K562 (cell line): ENCODE data around the gene DCLK3. TPM values are rescaled to one million over a fixed set of nuclear protein-coding genes. Genes with fewer than 3 reads are reported as not detected.

ENCODE experiments used
- ATAC-seq: fragments of 200-7000 bp; cut with Tn5 transposase; 3 replicates; pipeline ENCODE4 v1.9.1; 2020; ENCODE audit warnings: moderate library complexity
- BruUV-seq: library from RNA; stranded (reverse); fragments of 400-500 nt; replicated peaks from 2 replicates; lab custom pipeline; 2021; lab: Mats Ljungman, UMichigan
- CTCF ChIA-PET: fragments of 300-600 bp; formaldehyde crosslinking; extraction: SDS; loops from one replicate; lab custom pipeline; 2021; ENCODE audit warnings: low intra/inter-chr PET ratio; lab: Yijun Ruan, JAX
- POLR2A ChIA-PET: fragments of 300-600, 350-650 bp; sonication (Branson Sonifier 250); formaldehyde crosslinking; extraction: SDS; loops from one replicate; lab custom pipeline; 2021; ENCODE audit warnings: antibody characterized with exemption, inconsistent platforms; lab: Yijun Ruan, JAX
- DNase-seq, 4 experiments: peaks; one replicate each; pipeline versions ENCODE4 v3.0.0 to v3.0.0-alpha.2; 2011 to 2018; ENCODE audit warnings: low spot score in 3 of 4, mixed read lengths in 3 of 4; ENCODE audit errors: extremely low read depth in 1 of 4
- FAIRE-seq: peaks from 2 replicates; lab custom pipeline; 2011; peaks lifted over from hg19 to GRCh38; lab: Jason Lieb, UNC
- H2AFZ ChIP-seq: 2 replicates; pipeline ENCODE4 v1.6.0; 2011; ENCODE audit warnings: low read depth, low read length, control low read depth, inconsistent platforms
- H3K27ac ChIP-seq: fragments of 200-600 bp; 3 replicates; pipeline ENCODE4 v1.8.0; 2011; ENCODE audit warnings: low read depth, mild to moderate bottlenecking, control low read depth, inconsistent platforms, low read length, moderate library complexity, mixed read lengths; ENCODE audit errors: extremely low read depth
- H3K27me3 ChIP-seq, 2 experiments: fragments of 300-600 bp in 1 of 2; 2 replicates in 1 of 2; 3 replicates in 1 of 2; pipeline versions ENCODE4 v1.6.0 to v1.8.0; 2011; ENCODE audit warnings: inconsistent platforms in 2 of 2, low read length in 2 of 2, mild to moderate bottlenecking in 1 of 2, mixed read lengths in 1 of 2, moderate library complexity in 1 of 2; ENCODE audit not compliant: control insufficient read depth in 2 of 2, insufficient read depth in 2 of 2
- H3K36me3 ChIP-seq: fragments of 300-600 bp; 3 replicates; pipeline ENCODE4 v1.8.0; 2011; ENCODE audit warnings: mild to moderate bottlenecking, low read length, inconsistent platforms; ENCODE audit not compliant: control insufficient read depth, insufficient read depth
- H3K4me1 ChIP-seq, 2 experiments: fragments of 200-600 bp in 1 of 2; replicated peaks in 1 of 2; 2 replicates in 1 of 2; 3 replicates in 1 of 2; pipeline versions ENCODE4 v1.5.1 to v1.8.0; 2011; ENCODE audit warnings: inconsistent platforms in 2 of 2, low read length in 2 of 2, mild to moderate bottlenecking in 1 of 2, mixed read lengths in 1 of 2, moderate library complexity in 1 of 2; ENCODE audit not compliant: control insufficient read depth in 2 of 2, insufficient read depth in 2 of 2
- H3K4me2 ChIP-seq: 2 replicates; pipeline ENCODE4 v1.6.1; 2011; ENCODE audit warnings: low read length, control low read depth, inconsistent platforms, mixed read lengths; ENCODE audit not compliant: insufficient read depth
- H3K4me3 ChIP-seq: fragments of 200-600 bp; sonication (generic), shearing (Covaris generic); 2 replicates; pipeline ENCODE4 v1.5.1; 2016; ENCODE audit warnings: control low read depth, inconsistent platforms
- H3K79me2 ChIP-seq: fragments of 200-600 bp; 3 replicates; pipeline ENCODE4 v1.8.0; 2011; ENCODE audit warnings: low read length, inconsistent platforms; ENCODE audit not compliant: control insufficient read depth, insufficient read depth
- H3K9ac ChIP-seq, 2 experiments: 2 replicates each; pipeline versions ENCODE4 v1.6.0 to v1.6.1; 2011; ENCODE audit warnings: low read depth in 2 of 2, low read length in 2 of 2, control low read depth in 1 of 2, inconsistent platforms in 1 of 2, mild to moderate bottlenecking in 1 of 2, mixed read lengths in 1 of 2; ENCODE audit not compliant: insufficient read depth in 1 of 2
- H3K9me1 ChIP-seq: one replicate; pipeline ENCODE4 v1.6.0; 2011; ENCODE audit warnings: inconsistent platforms, mild to moderate bottlenecking, low read length, moderate library complexity; ENCODE audit not compliant: control insufficient read depth, insufficient read depth
- H3K9me3 ChIP-seq: replicated peaks from 2 replicates; pipeline ENCODE4 v1.5.1; 2011; ENCODE audit warnings: low read depth, low read length, inconsistent platforms; ENCODE audit not compliant: control insufficient read depth, insufficient read depth
- H4K20me1 ChIP-seq: replicated peaks from 2 replicates; pipeline ENCODE4 v1.6.1; 2011; ENCODE audit warnings: low read length, inconsistent platforms, mixed read lengths; ENCODE audit not compliant: control insufficient read depth, insufficient read depth
- CBX1 ChIP-seq: sonication (generic); IDR thresholded peaks from 2 replicates; pipeline ENCODE4 v1.6.1; 2016; ENCODE audit warnings: antibody characterized with exemption, low read depth, mild to moderate bottlenecking
- CREB3 ChIP-seq: fragments of 450-650 bp; conservative IDR thresholded peaks from 2 replicates; pipeline ENCODE4 v1.6.1; 2016; ENCODE audit warnings: missing genetic modification characterization, low read depth, mild to moderate bottlenecking, missing compliant biosample characterization, moderate library complexity
- DIDO1 ChIP-seq: fragments of 450-650 bp; IDR thresholded peaks from 2 replicates; pipeline ENCODE4 v1.6.1; 2016; ENCODE audit warnings: low read depth, missing biosample characterization, missing genetic modification characterization
- ELF1 ChIP-seq: fragments of 200-800 bp; sonication (Bioruptor generic); IDR thresholded peaks from 2 replicates; pipeline ENCODE4 v1.6.1; 2016; ENCODE audit warnings: missing genetic modification characterization, missing compliant biosample characterization
- HDAC6 ChIP-seq: IDR thresholded peaks from 2 replicates; pipeline ENCODE4 v1.6.1; 2012; ENCODE audit warnings: low read depth, mild to moderate bottlenecking, control low read depth, inconsistent platforms, low read length, moderate library complexity
- HNRNPLL ChIP-seq: fragments of 200-400 bp; formaldehyde crosslinking; IDR thresholded peaks from 2 replicates; pipeline ENCODE4 v1.6.1; 2017; ENCODE audit warnings: low read length, low read depth, mild to moderate bottlenecking; ENCODE audit not compliant: poor library complexity, severe bottlenecking
- HNRNPUL1 ChIP-seq: fragments of 200-400 bp; formaldehyde crosslinking; IDR thresholded peaks from 2 replicates; pipeline ENCODE4 v1.6.1; 2017; ENCODE audit warnings: low read length
- JUN ChIP-seq, 2 experiments: sonication (generic) in 1 of 2; formaldehyde crosslinking in 1 of 2; IDR thresholded peaks; 2 replicates each; pipeline versions ENCODE4 v1.6.1 to v1.8.0; 2012 to 2022; ENCODE audit warnings: borderline replicate concordance in 2 of 2, mild to moderate bottlenecking in 2 of 2, improper control_type of control experiment in 1 of 2, low read depth in 1 of 2, low read length in 1 of 2, missing genetic modification reagents in 1 of 2
- MTA1 ChIP-seq: fragments of 450-650 bp; IDR thresholded peaks from 2 replicates; pipeline ENCODE4 v1.6.1; 2017; ENCODE audit warnings: borderline replicate concordance
- NCOA2 ChIP-seq, 2 experiments: fragments of 450-650 bp; IDR thresholded peaks; 2 replicates each; pipeline ENCODE4 v1.6.1; 2018; ENCODE audit warnings: mild to moderate bottlenecking in 2 of 2, moderate library complexity in 1 of 2; ENCODE audit not compliant: partially characterized antibody in 2 of 2
- NFXL1 ChIP-seq: fragments of 450-650 bp; formaldehyde crosslinking; IDR thresholded peaks from 2 replicates; pipeline ENCODE4 v1.4.0; 2021; ENCODE audit warnings: mild to moderate bottlenecking
- POU5F1 ChIP-seq: fragments of 150-350 bp; IDR thresholded peaks from 2 replicates; pipeline ENCODE4 v1.6.1; 2014; ENCODE audit warnings: borderline replicate concordance, low read length, low read depth, mild to moderate bottlenecking; ENCODE audit not compliant: partially characterized antibody
- PTTG1 ChIP-seq: fragments of 450-650 bp; IDR thresholded peaks from 2 replicates; pipeline ENCODE4 v1.6.1; 2016; ENCODE audit warnings: low read depth, mild to moderate bottlenecking, missing genetic modification characterization, missing compliant biosample characterization
- RFX5 ChIP-seq: IDR thresholded peaks from 2 replicates; pipeline ENCODE4 v1.6.1; 2011; ENCODE audit warnings: low read depth, mild to moderate bottlenecking, improper control_type of control experiment, low read length
- SMARCC2 ChIP-seq: fragments of 450-650 bp; IDR thresholded peaks from 2 replicates; pipeline ENCODE4 v1.6.1; 2017; ENCODE audit warnings: antibody characterized with exemption, moderate library complexity, mild to moderate bottlenecking, low read depth
- ZBTB5 ChIP-seq: fragments of 450-650 bp; IDR thresholded peaks from 2 replicates; pipeline ENCODE4 v1.6.1; 2017; ENCODE audit warnings: antibody characterized with exemption
- ZNF146 ChIP-seq: IDR thresholded peaks from one replicate; pipeline ENCODE4 v1.6.1; 2018; ENCODE audit warnings: missing compliant biosample characterization; ENCODE audit not compliant: unreplicated experiment
- ZNF3 ChIP-seq: fragments of 250-450 bp; sonication (Bioruptor Pico); IDR thresholded peaks from 2 replicates; pipeline ENCODE4 v1.5.0; 2021; ENCODE audit warnings: mild to moderate bottlenecking, moderate library complexity
- ZNF584 ChIP-seq: fragments of 200-800 bp; sonication (Bioruptor generic); IDR thresholded peaks from 2 replicates; pipeline ENCODE4 v1.6.1; 2016; ENCODE audit warnings: low read depth, mild to moderate bottlenecking, missing genetic modification characterization, missing compliant biosample characterization
- WGBS: fragments of 100-300 bp; shearing (Covaris generic); methylation state at CpG from one replicate; pipeline ENCODE4 v1.1.6; 2016; ENCODE audit warnings: low coverage, mixed read lengths; ENCODE audit not compliant: insufficient coverage; ENCODE audit errors: missing lambda C conversion rate; 5-methylcytosine and 5-hydroxymethylcytosine counted together
- in situ Hi-C: fragments of 300-500 bp; cut with MboI; formaldehyde crosslinking; loops from 4 replicates; pipeline ENCODE4 v1.15.0; 2018; ENCODE audit warnings: inconsistent platforms, mixed read lengths
- intact Hi-C: fragments of 100-400 bp; cut with micrococcal nuclease; formaldehyde crosslinking; loops from 2 replicates; pipeline ENCODE4 v1.14.2; 2022
- polyA plus RNA-seq, 8 experiments: library from polyadenylated mRNA; depleted of rRNA in 4 of 8; stranded (reverse) in 5 of 8; unstranded in 3 of 8; fragments of >200 nt; fragmentation: Nextera tagmentation in 2 of 8; fragmentation: Illumina TruSeq in 1 of 8; extraction: Ambion mirVana in 2 of 8; extraction: Trizol in 1 of 8; gene quantifications; 2 replicates each; pipeline versions ENCODE4 v1.2.1 to v1.2.3, GENCODE V29; 2011 to 2014; ENCODE audit warnings: inconsistent platforms in 1 of 8, missing spikeins in 1 of 8
- total RNA-seq, 7 experiments: library from RNA; depleted of rRNA in 6 of 7; stranded (reverse); fragments of >200 nt in 6 of 7; fragmentation: Illumina TruSeq in 2 of 7; extraction: Trizol in 2 of 7; gene quantifications; 2 replicates each; pipeline versions ENCODE4 v1.2.1 to v1.2.3, GENCODE V29; 2011 to 2021; ENCODE audit warnings: low replicate concordance in 1 of 7

The DCLK3 gene
- total and polyA plus RNA-seq, 9 of the 15 experiments (the other 6 are each of a cell fraction or from before 2014, with no cell fraction given) = not detected

- H3K4me3 ChIP-seq = no peak overlapping the region
- H3K9me3 ChIP-seq = no peaks in the 10 kb centered on the region
- H3K4me2 ChIP-seq = no peak overlapping the region
- DNase-seq = no peak
- no peaks in the 10 kb centered on the region for H4K20me1 ChIP-seq
- H2AFZ ChIP-seq = no peak overlapping the region
- in situ Hi-C loops = loop anchor here (10.0 to 25.0 kb wide), 2 partner anchors 122 to 1034 kb away; no protein-coding TSS in a partner anchor
- BruUV-seq = no TSS peak
- H3K27me3 ChIP-seq = peaks cover 6 to 20% of the 10 kb centered on the region in 2 experiments; a peak in 4 of 5 replicates
- H3K27ac ChIP-seq = no peak overlapping the region
- no peaks in the 10 kb centered on the region for H3K9me1 ChIP-seq
- TF ChIP-seq HNRNPLL (no peak), MTA1 (no peak), ZNF584 (CRISPR knock-in tag) (no peak), HDAC6 (no peak), HNRNPUL1 (no peak), SMARCC2 (no peak), ZNF146 (no peak), ZNF3 (CRISPR knock-in tag) (no peak), NCOA2 (IDR thresholded peaks at IDR 0.05; ENCODE audit: partially characterized antibody in 2 of 2) (no peak), PTTG1 (tag) (no peak), CREB3 (no peak), NFXL1 (CRISPR knock-in tag) (no peak), ELF1 (tag) (no peak), ZBTB5 (no peak), POU5F1 (no peak), JUN (IDR thresholded peaks at IDR 0.05; ENCODE audit: borderline replicate concordance, low read depth, low read length) (no peak), JUN (CRISPR knock-in tag; IDR thresholded peaks at IDR 0.05; ENCODE audit: borderline replicate concordance) (no peak), CBX1 (no peak), RFX5 (no peak), DIDO1 (no peak)
- ChIA-PET CTCF (interaction anchor here (1.0 kb wide), 1 partner anchor 217 kb away, joined by 4 read pairs; no protein-coding TSS in a partner anchor), POLR2A (no interaction called here)
- FAIRE-seq = no peak
- intact Hi-C loops = no loop called here
- H3K4me1 ChIP-seq = peaks cover 0 to 4% of the 10 kb centered on the region in 2 experiments; a peak in 1 of 5 replicates
- no peaks in the 10 kb centered on the region for H3K79me2 ChIP-seq
- no peak for ATAC-seq
- 0% methylated on average over 2 of the region's 2 CpGs for WGBS
- H3K36me3 ChIP-seq = no peaks in the 10 kb centered on the region
- no peak overlapping the region for H3K9ac ChIP-seq
Measured at GRCh38 chr3:36740787-36741186, 23.6 kb downstream of the DCLK3 start.
